NCI-H446 (cell line): ENCODE results near the gene LCLAT1.
A peak's percentile ranks its signal among the peaks of the same experiment; 100 is the strongest.

ENCODE experiments used
- DNase-seq, 2 experiments: peaks; one replicate each; lab custom pipeline; 2025; lab: John Stamatoyannopoulos, UW

The LCLAT1 gene

GRCh38 chr2:30643674-30644073 is 196.6 kb downstream of the LCLAT1 start:
- no peak for DNase-seq

- no peak for DNase-seq
Observed at GRCh38 chr2:30645081-30645744, 198.2 kb downstream of the LCLAT1 start.

GRCh38 chr2:30645745-30646119 is 198.7 kb downstream of the LCLAT1 start:
- no peak for DNase-seq

GRCh38 chr2:30647752-30648457 is 200.9 kb downstream of the LCLAT1 start:
- DNase-seq, result no peak

GRCh38 chr2:30649278-30649677 is 202.2 kb downstream of the LCLAT1 start:
- DNase-seq, result peak; percentile 37 to 67

GRCh38 chr2:30649828-30650227 is 202.8 kb downstream of the LCLAT1 start:
- DNase-seq, result no peak

- DNase-seq, result no peak
Observed at GRCh38 chr2:30652271-30652915, 205.3 kb downstream of the LCLAT1 start.

- peak in 1 of 2 experiments; percentile 52 for DNase-seq
Observed at GRCh38 chr2:30653847-30654246, 206.8 kb downstream of the LCLAT1 start.

GRCh38 chr2:30654404-30654803 is 207.4 kb downstream of the LCLAT1 start:
- DNase-seq, result no peak

GRCh38 chr2:30655211-30655610 is 208.2 kb downstream of the LCLAT1 start:
- no peak for DNase-seq

GRCh38 chr2:30655660-30656059 is 208.6 kb downstream of the LCLAT1 start:
- peak in 1 of 2 experiments; percentile 44 for DNase-seq

GRCh38 chr2:30656079-30656478 is 209.0 kb downstream of the LCLAT1 start:
- no peak for DNase-seq

GRCh38 chr2:30661173-30662107 is 214.4 kb downstream of the LCLAT1 start:
- DNase-seq, result peak in 1 of 2 experiments; percentile 66

- no peak for DNase-seq
Observed at GRCh38 chr2:30662268-30663131, 215.5 kb downstream of the LCLAT1 start.

- no peak for DNase-seq
Observed at GRCh38 chr2:30663321-30663720, 216.3 kb downstream of the LCLAT1 start.

GRCh38 chr2:30663806-30664205 is 216.8 kb downstream of the LCLAT1 start:
- DNase-seq, result no peak

- peak in 1 of 2 experiments; percentile 62 for DNase-seq
Observed at GRCh38 chr2:30664761-30665358, 217.8 kb downstream of the LCLAT1 start.

GRCh38 chr2:30665761-30666265 is 218.8 kb downstream of the LCLAT1 start:
- DNase-seq, result no peak

GRCh38 chr2:30666266-30666874 is 219.3 kb downstream of the LCLAT1 start:
- DNase-seq, result peak; percentile 48 to 50

- DNase-seq, result no peak
Observed at GRCh38 chr2:30670453-30670852, 223.4 kb downstream of the LCLAT1 start.
